ENCODE results near the gene SLC9A3. TPM values are rescaled to one million over a fixed set of nuclear protein-coding genes. Genes with fewer than 3 reads are reported as not detected.

Gene SLC9A3
- total RNA-seq, 1 donor from 2014 or later: 537 TPM

DNA sequence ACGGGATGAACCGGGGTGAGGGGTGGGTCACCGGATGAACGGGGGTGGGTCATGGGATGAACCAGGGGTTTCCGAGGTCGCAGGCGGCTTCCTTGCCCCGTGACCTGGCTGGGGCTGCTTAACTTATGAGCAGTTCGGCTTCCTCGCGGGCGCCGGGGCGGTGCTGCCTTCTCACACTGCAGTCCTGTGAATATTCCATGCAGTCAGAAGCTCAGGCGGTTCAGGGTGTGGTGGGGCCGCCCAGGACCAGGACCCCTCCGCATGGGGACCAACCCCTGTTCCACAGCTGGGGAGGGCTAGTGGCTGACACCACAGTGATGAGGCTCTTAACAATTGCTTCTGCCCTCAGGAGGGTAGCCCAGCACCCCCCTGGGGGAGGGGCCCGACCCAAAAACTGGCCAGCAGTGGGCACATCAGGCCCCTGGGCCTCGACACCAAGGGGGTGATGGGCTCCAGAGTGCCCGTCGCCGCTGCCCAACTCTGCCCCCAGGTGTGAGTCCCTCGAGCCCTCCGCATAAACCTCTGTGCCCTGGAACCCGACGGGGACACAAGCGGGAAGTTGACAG lies 30.9 kb upstream of the SLC9A3 start:
- peak; percentile 12 for DNase-seq (ENCODE audit: low spot score)

DNA sequence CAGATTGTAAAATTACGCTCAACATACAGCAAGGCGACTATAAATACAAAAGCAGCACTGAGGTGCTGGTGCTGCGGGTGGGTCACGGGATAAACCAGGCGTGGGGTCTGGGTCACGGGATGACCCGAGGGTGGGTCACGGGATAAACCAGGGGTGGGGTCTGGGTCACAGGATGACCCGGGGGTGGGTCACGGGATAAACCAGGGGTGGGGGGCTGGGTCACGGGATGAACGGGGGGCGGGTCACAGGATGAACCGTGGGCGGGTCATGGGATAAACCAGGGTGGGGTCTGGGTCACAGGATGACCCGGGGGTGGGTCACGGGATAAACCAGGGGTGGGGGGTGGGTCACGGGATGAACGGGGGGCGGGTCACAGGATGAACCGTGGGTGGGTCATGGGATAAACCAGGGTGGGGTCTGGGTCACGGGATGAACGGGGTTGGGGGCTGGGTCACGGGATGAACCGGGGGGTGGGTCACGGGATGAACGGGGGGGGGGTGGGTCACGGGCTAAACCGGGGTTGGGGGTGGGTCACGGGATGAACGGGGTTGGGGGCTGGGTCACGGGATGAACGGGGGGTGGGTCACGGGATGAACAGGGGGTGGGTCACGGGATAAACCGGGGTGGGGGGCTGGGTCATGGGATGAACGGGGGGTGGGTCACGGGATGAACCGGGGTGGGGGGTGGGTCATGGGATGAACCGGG lies 30.2 kb upstream of the SLC9A3 start:
- DNase-seq (ENCODE audit: low spot score): peak; percentile 9

DNA sequence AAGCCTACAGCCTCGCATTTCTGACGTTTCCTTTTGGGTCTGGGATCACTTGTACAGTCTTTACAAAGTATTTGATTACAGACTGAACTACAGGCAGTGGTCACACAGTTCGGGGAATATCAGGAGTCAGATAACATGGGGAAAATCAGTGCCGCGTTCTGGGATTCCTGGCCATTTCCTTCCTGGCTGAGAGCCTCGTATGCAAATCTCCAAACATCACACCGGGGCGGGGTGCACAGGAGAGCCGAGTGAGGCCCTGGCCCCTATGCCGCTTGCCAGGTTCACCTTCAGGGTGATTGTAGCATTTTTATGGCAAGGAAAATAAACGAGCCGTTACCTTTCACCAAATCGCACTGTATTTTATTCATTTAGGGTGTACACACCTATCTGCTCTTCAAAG lies 29.6 kb upstream of the SLC9A3 start:
- peak; percentile 43 for DNase-seq (ENCODE audit: low spot score)

DNA sequence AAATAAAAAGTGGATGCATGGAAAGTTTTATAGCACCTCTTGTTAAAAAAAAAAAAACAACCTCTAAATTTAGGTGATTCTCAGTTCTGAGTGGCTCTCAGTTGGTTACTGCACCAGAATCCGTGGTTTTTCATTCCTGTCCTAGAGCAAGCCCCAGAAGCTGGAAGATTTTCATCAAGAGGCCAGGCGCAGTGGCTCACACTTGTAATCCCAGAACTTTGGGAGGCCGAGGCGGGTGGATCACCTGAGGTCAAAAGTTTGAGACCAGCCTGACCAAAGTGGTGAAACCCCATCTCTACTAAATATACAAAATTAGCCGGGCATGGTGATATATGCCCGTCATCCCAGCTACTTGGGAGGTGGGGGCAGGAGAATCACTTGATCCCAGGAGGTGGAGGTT lies 27.2 kb upstream of the SLC9A3 start:
- DNase-seq (ENCODE audit: low spot score): no peak

GRCh38 chr5:549229-549628 lies 25.0 kb upstream of the SLC9A3 start:
- DNase-seq (ENCODE audit: low spot score): no peak

DNA sequence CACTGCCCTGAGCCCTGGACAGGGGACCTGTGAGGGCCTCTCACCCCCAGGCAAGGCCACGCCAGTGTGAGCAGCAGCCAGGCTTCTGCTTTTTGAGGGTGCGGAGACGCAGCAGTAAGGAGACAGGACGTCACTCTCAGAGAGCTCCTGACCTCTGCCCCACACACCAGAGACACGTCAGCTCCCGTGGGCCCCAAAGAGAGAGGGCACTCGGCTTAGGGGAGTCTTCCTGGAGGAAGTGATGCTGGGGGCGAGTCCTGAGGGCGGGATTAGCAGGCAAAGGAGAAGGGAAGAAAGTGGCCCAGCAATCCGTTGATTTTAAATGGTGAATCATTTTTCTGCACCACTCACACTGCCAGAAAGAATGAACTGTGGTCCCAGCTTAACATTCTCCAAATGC lies 24.0 kb upstream of the SLC9A3 start:
- no peak for DNase-seq (ENCODE audit: low spot score)

- no peak for DNase-seq (ENCODE audit: low spot score)
These were observed 23.1 kb upstream of the SLC9A3 start for GRCh38 chr5:547086-547924.

GRCh38 chr5:546376-546908 lies 22.2 kb upstream of the SLC9A3 start:
- no peak for DNase-seq (ENCODE audit: low spot score)

DNA sequence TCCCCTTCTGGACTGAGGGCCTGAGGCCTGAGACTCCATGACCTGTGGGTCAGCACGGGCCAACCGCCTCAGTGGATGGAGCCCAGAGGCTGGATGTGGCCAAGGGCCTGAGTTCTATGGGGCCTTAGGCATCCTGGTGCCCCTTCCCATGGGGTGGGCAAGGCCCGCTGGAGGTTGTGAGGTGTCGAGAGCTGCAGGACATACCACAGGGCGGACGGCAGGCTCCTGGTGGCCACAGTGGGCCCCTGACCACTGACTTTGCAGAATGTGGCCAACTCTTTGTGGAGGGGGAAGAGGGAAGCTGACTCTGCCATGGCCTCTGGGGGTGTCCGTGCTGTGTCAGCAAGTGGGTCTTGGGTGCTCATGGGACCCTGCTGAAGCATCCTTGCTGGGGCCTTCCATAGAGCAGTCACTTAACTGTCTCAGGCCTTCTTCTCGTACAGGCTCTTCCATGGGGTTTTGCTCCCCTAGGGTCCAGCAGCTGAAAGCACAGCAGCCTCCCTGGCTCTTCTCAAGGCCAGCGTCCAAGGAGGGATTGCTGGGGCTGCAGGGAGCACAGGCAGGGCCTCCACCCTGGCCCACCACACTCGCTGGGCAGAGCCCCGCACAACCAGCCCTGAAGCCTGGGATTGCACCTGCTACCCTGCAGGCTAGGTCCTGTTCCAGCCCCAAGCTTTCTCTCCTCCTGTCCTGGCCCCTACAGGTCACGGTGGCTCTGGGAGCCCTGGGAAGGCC lies 21.6 kb upstream of the SLC9A3 start:
- DNase-seq (ENCODE audit: low spot score): no peak

DNA sequence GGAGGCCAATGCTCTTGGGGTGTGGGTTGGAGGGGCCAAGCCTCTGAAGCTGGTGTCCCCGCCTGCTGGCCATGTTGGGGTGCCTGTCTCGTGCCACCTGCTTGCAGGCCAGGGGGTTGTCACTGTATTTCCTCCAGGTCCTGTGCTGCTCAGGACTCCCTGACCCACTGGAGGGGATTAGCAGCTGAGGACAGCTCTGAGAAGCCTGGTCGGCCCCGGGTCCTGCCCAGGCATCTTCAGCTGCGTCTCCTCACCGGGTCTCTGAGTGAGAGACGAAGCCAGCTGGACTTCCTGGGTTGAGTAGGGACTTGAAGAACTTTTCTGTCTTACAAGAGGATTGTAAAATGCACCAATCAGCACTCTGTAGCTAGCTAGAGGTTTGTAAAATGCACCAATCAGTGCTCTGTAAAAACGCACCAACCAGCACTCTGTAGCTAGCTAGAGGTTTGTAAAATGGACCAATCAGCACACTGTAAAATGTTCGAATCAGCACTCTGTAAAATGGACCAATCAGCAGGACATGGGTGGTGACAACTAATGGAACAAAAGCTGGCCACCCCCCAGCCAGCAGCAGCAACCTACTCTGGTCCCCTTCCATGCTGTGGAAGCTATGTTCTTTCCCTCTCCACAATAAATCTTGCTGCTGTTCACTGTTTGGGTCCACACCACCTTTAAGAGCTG lies 20.6 kb upstream of the SLC9A3 start:
- DNase-seq (ENCODE audit: low spot score): no peak

DNA sequence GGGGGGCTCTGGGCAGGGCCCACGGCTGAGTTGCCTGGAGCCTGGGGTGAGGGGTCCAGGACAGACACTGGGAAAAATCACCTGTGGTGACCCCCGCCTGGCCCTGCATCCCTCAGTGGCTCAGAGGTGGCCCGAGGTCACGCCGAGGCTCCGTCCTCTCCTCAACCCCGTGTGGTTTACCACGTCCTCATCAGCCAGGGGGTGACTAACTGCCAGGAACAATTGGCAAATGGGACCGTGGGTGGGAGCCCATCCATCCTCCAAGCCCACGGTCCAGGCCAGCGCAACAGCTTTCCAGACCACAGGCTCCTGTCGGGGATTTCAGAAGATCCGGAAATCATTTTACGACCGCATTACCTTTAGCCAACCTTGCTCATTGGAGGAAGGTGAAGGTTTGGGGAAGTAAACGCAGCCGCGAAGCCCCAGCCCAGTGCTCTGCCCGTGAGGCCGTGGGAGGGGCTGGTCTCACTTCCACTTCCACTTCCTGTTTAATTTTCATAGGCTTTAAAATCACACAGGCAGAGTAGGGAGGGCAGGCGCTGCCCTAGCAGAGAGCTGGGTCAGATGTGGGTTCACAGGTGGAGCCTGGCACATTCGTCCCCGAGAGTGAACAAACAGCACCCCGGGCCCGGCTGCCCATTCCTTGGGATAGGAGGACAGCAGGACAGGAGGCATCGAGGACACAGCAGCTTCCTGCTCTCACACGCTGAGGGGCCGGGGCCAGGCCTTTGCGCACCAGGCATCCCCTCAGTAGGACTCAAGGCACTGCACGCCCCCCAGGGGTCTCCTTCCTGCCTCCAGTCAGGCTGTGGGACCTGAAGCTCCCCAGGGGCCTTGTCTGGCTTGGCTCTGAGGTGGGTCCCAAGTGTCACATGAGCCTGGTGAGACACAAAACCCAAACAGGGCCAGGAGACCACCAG lies 19.8 kb upstream of the SLC9A3 start:
- DNase-seq (ENCODE audit: low spot score): peak; percentile 75

DNA sequence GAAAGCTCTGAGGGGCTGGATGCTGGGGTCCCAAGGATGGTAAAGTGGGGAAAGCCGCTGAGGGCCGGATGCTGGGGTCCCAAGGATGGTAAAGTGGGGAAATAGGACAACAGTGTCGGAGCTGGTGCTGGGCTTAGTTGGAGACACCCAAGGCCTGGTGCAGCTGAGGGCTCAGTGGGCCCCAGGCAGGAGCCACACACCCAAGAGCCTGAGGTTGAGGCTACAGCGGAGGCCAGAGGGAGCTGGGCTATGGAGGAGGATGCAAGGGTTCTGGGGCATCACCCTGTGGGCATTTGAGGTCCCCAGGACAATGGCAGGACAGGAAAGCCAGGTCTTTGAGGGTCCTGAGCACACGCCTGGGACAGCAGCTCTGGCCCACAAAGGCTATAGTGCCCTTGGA lies 19.1 kb upstream of the SLC9A3 start:
- DNase-seq (ENCODE audit: low spot score): no peak

- no peak for DNase-seq (ENCODE audit: low spot score)
These were observed 18.4 kb upstream of the SLC9A3 start for GRCh38 chr5:542319-543311.

GRCh38 chr5:541539-542318 lies 17.5 kb upstream of the SLC9A3 start:
- DNase-seq (ENCODE audit: low spot score): no peak

DNA sequence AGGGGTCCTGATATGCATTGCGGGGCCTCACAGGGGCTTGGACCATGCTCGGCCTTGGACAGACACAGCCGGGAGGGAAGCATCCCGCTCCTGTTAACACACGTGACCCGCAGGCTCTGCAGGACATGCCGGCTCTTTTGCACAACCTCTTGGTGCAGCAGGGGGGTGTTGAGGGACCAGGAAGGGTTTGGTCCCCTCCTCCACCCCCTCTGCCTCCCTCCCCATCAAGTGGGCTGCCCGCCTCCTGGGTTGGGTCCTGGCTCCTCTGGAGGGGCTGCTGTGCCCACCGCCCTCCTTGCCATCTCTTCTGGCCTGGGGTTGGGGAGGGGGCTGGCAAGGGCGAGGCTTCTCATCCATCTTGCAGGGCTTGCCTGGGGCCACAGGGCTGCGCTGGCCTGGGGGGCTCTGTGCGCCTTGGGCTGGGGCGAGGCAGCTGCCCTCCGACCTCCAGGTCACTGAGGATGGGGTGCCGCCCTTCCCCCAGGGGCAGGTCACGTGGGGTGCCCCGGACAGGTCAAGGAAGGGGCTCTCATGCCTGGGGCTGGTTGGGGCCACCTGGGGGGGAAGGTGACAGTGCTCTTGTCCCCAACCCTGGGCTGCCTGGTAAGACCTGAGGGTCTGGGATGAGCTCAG lies 16.8 kb upstream of the SLC9A3 start:
- DNase-seq (ENCODE audit: low spot score): no peak

- no peak for DNase-seq (ENCODE audit: low spot score)
These were observed 16.0 kb upstream of the SLC9A3 start for GRCh38 chr5:540071-540905.

Data from mucosa of gallbladder (tissue), 1 donor.